ENCODE measurements around the gene AK3.

The AK3 gene

DNA sequence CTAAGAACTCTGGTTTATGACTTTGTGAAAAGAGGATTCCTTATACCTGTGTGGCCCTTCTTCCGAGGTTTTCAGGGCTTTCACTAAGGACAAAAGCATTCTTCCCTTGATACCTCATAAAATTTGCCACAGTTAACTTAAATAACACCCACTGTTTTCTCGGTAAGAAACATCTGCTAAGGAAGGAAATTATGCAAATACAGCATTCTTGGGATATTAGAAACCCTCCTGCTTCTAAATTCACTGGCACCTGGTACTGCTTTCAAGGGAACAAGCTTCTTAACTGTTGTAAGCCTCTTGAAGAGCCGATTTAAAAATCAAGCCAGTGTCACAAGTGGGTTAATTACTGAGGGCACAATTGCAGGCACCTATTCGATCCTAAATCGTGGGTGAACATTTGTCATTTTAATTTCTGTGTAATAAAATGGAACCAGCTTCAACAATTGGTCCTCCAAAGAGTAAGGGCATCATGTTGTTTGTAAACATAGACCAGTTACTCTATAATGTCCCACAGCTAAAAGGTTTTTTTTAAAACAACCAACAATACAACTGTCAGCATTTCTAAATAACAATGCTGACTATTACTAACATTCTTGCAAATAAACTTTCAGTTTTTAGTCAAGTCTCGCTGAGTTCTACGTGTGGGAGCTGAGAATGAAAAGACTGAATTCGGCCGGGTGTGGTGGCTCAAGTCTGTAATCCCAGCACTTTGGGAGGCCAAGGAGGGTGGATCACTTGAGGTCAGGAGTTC lies 26.6 kb downstream of the AK3 start:
- no peak overlapping the region for H3K4me3 ChIP-seq (ENCODE audit: low read length)
- no peak for DNase-seq (ENCODE audit: low read depth, low spot score)

- H3K4me3 ChIP-seq (ENCODE audit: low read length) = no peak overlapping the region
- no peak for DNase-seq (ENCODE audit: low read depth, low spot score)
Measured at GRCh38 chr9:4713849-4714248, 27.2 kb downstream of the AK3 start.

- DNase-seq (ENCODE audit: low read depth, low spot score) = no peak
- no peak overlapping the region for H3K4me3 ChIP-seq (ENCODE audit: low read length)
Measured at GRCh38 chr9:4709380-4709779, 31.6 kb downstream of the AK3 start.

DNA sequence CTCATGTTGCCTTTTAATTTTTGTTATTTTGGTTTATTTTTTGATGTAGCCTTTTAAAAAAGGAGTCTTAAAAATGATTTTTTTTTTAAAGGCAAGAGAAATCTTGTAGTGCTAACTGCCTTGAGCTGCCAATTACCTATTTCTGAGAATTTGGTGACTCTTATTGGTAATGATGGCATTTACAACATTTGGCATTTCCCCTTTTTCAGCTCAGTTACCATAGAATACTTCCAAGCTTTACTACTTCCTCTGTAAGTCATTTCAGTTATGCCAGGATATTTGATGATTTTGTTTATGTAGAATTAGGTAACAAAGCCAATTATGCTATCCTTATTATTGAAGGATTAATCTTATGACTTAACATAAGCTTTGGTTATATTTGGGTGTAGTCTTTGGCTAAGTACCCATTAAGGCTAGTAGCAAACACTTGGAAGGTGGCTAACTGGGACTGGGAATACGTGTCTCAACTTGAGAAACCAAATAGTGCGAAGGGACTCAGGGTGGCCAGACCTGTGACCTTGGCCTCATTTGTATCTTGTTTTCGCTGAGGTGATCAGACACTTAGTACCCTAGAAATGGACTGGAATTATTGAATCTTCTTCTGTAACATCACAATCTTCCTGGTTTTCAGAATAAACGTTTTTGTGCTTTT lies 33.9 kb downstream of the AK3 start:
- no peak overlapping the region for H3K4me3 ChIP-seq (ENCODE audit: low read length)
- no peak for DNase-seq (ENCODE audit: low read depth, low spot score)

GRCh38 chr9:4706021-4706420 lies 35.0 kb downstream of the AK3 start:
- no peak overlapping the region for H3K4me3 ChIP-seq (ENCODE audit: low read length)
- no peak for DNase-seq (ENCODE audit: low read depth, low spot score)

DNA sequence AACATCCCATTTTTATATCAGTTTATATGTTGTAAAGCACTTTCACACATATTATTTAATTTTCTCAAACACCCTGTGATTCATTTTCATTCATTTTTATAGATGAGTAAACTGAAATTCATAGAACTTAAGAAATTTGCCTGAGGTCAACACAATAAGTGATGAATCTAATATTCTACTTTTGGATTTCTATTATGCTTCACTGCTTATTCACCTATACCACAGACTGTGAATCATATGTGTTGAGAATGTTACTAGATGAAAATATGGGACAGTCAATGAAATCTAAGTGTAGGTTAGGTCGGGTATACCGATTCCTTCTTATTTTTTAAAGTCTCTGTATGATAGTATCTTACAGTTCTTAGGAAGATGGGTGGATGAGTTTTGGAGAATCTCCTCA lies 36.9 kb downstream of the AK3 start:
- H3K4me3 ChIP-seq (ENCODE audit: low read length) = no peak overlapping the region
- no peak for DNase-seq (ENCODE audit: low read depth, low spot score)

DNA sequence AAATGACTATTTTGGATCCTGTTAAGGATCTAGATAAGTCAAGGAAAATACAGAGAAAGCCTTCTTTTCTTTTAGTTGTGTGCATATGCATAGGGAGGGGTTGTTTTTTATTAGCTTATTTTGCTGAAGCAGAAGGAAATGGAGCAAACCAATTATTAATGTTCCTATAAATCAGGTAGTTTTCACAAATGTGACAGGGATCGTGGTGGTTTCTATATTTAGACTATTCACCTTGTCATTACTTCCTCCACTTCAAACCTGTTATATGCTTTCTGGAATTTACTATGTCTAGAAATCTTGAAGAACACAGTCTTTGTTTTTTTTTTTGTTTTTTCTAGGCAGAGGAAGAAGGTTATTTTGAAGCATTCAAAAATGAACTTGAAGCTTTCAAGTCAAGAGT lies 39.5 kb downstream of the AK3 start:
- DNase-seq (ENCODE audit: low read depth, low spot score) = no peak
- no peak overlapping the region for H3K4me3 ChIP-seq (ENCODE audit: low read length)

- no peak for DNase-seq (ENCODE audit: low read depth, low spot score)
- no peak overlapping the region for H3K4me3 ChIP-seq (ENCODE audit: low read length)
Measured at GRCh38 chr9:4700932-4701331, 40.1 kb downstream of the AK3 start.

DNA sequence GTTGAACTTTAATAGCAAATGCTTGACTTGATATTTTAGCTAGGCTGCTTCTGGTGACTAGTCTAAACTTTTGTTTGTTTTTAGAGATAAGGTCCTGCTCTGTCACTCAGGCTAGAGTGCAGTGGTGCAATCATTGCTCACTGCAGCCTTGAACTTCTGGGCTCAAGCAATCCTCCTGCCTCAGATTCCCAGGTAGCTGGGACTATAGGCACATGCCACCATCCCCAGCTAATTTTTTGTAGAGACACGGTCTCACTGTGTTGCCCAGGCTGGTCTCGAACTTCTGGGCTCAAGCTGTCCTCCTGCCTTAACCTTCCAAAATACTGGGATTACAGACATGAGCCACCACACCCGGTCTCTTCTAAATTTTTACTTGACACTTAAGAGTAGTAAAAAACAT lies 40.9 kb downstream of the AK3 start:
- DNase-seq (ENCODE audit: low read depth, low spot score) = no peak
- H3K4me3 ChIP-seq (ENCODE audit: low read length) = no peak overlapping the region

GRCh38 chr9:4691795-4692194 lies 49.2 kb downstream of the AK3 start:
- H3K4me3 ChIP-seq (ENCODE audit: low read length) = no peak overlapping the region
- no peak for DNase-seq (ENCODE audit: low read depth, low spot score)

- DNase-seq (ENCODE audit: low read depth, low spot score) = no peak
- no peak overlapping the region for H3K4me3 ChIP-seq (ENCODE audit: low read length)
Measured at GRCh38 chr9:4690144-4690543, 50.9 kb downstream of the AK3 start.

- DNase-seq (ENCODE audit: low read depth, low spot score) = no peak
- H3K4me3 ChIP-seq (ENCODE audit: low read length) = no peak overlapping the region
Measured at GRCh38 chr9:4689687-4690104, 51.3 kb downstream of the AK3 start.

DNA sequence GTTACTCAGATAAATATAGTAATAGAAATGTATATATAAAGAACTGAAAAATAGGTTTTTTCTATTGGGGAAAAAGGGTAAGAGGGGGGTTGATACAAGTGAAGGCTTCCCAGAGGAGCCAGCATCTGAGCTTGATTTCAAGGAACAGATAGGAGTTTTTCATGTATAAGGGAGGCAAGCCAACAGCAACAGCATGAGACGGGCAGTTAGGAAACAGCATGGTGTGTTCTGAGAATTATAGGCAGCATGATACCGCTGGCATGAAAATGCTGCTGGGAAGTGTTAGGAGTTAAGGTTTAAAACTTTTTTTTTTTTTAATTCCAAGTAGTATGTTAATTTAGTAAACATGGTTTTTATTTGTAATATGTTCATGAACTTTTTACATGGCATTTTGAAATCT lies 52.0 kb downstream of the AK3 start:
- no peak for DNase-seq (ENCODE audit: low read depth, low spot score)
- H3K4me3 ChIP-seq (ENCODE audit: low read length) = no peak overlapping the region

DNA sequence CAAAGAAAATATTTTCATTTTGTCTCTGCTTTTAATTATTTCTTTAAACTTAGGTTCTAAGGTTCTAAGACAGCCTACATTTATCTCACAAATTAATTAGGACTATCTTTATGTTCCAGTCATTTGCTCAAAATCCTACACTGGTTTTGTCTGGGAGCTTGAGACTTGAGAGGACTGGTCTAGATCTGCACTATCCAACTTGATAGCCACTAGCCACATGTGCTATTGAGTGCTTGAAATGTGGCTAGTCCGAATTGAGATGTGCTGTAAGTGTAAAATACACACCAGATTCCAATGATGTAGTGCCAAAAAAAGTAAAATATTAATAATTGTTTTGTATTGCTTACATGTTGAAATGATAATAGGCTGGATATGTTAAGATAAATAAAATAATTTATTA lies 54.4 kb downstream of the AK3 start:
- H3K4me3 ChIP-seq (ENCODE audit: low read length) = no peak overlapping the region
- no peak for DNase-seq (ENCODE audit: low read depth, low spot score)

DNA sequence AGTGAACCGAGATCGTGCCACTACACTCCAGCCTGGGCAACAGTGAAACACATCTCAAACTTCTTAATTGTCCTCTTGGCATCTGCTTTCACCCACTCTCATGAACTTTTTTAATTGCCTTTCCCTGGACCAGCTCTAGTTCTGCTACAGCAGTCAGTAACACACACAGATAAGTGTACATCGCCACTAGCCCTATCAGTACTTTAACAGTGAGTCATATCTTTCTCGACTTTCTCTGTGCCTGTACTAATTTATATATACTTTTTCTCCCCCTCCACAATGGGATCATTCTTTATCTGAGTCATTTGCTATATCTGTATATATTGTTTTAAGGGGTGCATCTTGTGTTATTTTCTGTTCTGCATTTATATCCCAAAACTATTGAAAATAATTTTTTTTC lies 54.9 kb downstream of the AK3 start:
- DNase-seq (ENCODE audit: low read depth, low spot score) = no peak
- H3K4me3 ChIP-seq (ENCODE audit: low read length) = no peak overlapping the region

- no peak overlapping the region for H3K4me3 ChIP-seq (ENCODE audit: low read length)
- DNase-seq (ENCODE audit: low read depth, low spot score) = no peak
Measured at GRCh38 chr9:4684820-4685219, 56.2 kb downstream of the AK3 start.

DNA sequence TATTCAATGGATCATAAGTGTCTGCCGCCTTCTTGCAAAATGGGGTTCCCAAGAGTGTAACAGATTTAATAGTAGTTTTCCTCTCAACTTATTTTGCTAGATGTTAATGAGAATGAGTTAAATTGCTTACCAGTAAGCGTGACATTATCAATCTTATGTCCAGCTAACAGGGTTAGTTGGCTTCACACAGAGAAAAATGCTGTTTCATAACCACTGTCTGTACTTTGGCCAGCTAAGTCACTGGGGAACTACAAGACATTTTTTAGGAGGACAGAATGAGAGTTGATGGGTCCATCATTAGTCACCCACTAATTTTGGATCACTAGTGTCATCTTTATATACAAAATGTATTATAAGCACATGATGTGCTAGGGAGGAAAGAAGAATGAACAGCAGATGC lies 60.3 kb downstream of the AK3 start:
- no peak for DNase-seq (ENCODE audit: low read depth, low spot score)
- peak overlapping the region; percentile 86 for H3K4me3 ChIP-seq (ENCODE audit: low read length)

DNA sequence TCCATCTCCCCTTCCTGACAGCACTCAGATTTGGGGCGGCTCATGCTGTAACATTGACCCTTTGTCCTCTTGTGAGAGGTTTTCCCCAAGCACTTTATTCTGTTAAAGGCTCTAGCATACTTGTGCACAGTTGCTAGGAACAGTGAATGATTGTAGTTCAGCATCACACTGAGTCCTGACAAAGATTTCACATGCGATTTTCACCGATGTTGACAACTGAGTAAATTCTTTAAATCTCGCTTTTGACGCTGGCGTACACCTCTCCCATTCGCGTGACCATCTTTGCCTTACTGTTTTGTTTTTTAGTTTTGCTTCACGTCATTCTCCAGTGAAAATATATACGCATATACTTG lies 60.9 kb downstream of the AK3 start:
- peak overlapping the region; percentile 86 for H3K4me3 ChIP-seq (ENCODE audit: low read length)
- DNase-seq (ENCODE audit: low read depth, low spot score) = no peak

- DNase-seq (ENCODE audit: low read depth, low spot score) = peak; percentile 93
- H3K4me3 ChIP-seq (ENCODE audit: low read length) = peak within 1 kb of the TSS; percentile 86
Measured at GRCh38 chr9:4679268-4680172, 61.5 kb downstream of the AK3 start, which contains the start of gene CDC37L1. Gene CDC37L1 (plus strand): TSS chr9:4679569. CDS start chr9:4679768, 199 bp downstream.

GRCh38 chr9:4678679-4679267 lies 62.2 kb downstream of the AK3 start:
- peak overlapping the region; percentile 86 for H3K4me3 ChIP-seq (ENCODE audit: low read length)
- DNase-seq (ENCODE audit: low read depth, low spot score) = peak; percentile 46
